ENCODE results near the gene FZD10.

DNA sequence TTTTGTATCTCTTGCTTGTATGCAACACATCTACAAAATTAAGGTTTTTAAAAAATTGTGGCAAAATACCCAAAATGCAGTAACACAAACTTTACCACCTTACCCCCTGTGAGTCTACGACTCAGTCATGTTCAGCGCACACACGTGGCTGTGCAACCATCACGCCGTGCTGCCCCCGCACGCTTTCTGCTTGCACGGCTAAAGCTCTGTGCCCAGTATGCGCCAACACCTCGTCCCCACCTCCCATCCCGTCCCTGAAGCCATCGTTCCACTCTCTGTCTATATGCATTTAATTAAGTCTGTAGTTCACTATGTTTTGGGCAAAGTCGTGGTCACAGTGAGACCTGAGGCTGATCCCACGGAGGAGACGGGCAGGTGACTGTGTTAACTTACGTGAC lies 36.4 kb downstream of the FZD10 start:
- TF ChIP-seq, protein P1, sequence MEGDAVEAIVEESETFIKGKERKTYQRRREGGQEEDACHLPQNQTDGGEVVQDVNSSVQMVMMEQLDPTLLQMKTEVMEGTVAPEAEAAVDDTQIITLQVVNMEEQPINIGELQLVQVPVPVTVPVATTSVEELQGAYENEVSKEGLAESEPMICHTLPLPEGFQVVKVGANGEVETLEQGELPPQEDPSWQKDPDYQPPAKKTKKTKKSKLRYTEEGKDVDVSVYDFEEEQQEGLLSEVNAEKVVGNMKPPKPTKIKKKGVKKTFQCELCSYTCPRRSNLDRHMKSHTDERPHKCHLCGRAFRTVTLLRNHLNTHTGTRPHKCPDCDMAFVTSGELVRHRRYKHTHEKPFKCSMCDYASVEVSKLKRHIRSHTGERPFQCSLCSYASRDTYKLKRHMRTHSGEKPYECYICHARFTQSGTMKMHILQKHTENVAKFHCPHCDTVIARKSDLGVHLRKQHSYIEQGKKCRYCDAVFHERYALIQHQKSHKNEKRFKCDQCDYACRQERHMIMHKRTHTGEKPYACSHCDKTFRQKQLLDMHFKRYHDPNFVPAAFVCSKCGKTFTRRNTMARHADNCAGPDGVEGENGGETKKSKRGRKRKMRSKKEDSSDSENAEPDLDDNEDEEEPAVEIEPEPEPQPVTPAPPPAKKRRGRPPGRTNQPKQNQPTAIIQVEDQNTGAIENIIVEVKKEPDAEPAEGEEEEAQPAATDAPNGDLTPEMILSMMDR (IDR thresholded peaks at IDR 0.05 in 8 of 11, conservative IDR thresholded peaks at IDR 0.05 in 3 of 11): no peak
- TF ChIP-seq POLR2AphosphoS5 (IDR thresholded peaks at IDR 0.05) (no peak), POLR2A (IDR thresholded peaks at IDR 0.05) (no peak)

Data from spleen (tissue), 7 donors.